ENCODE data around the gene TGM4. TPM values are rescaled to one million over a fixed set of nuclear protein-coding genes. Genes with fewer than 3 reads are reported as not detected.

The TGM4 gene
- total RNA-seq, 1 donor from 2014 or later, result not detected

- no peak overlapping the region for H3K4me3 ChIP-seq
- H3K4me1 ChIP-seq, result no peaks in the 10 kb centered on the region
- intact Hi-C loops (cut with micrococcal nuclease), result no loop called here
- DNase-seq, result no peak
- no peak for TF ChIP-seq CTCF (IDR thresholded peaks at IDR 0.05; ENCODE audit: borderline replicate concordance)
- no peaks in the 10 kb centered on the region for H3K36me3 ChIP-seq
- peaks cover 50% of the 10 kb centered on the region for H3K27me3 ChIP-seq (ENCODE audit: low read depth)
- no peak overlapping the region for H3K27ac ChIP-seq (replicated peaks)
- no peaks in the 10 kb centered on the region for H3K9me3 ChIP-seq (replicated peaks)
Measured at GRCh38 chr3:44887101-44887500, 12.7 kb downstream of the TGM4 start.

GRCh38 chr3:44890258-44890657, 15.8 kb downstream of the TGM4 start:
- H3K27ac ChIP-seq (replicated peaks), result no peak overlapping the region
- intact Hi-C loops (cut with micrococcal nuclease), result no loop called here
- peaks cover 36% of the 10 kb centered on the region for H3K27me3 ChIP-seq (ENCODE audit: low read depth)
- H3K9me3 ChIP-seq (replicated peaks), result no peaks in the 10 kb centered on the region
- no peak overlapping the region for H3K4me3 ChIP-seq
- no peak for TF ChIP-seq CTCF (IDR thresholded peaks at IDR 0.05; ENCODE audit: borderline replicate concordance)
- DNase-seq, result no peak
- H3K4me1 ChIP-seq, result no peaks in the 10 kb centered on the region
- no peaks in the 10 kb centered on the region for H3K36me3 ChIP-seq

GRCh38 chr3:44890852-44891251, 16.4 kb downstream of the TGM4 start:
- H3K36me3 ChIP-seq, result no peaks in the 10 kb centered on the region
- no peak for TF ChIP-seq CTCF (IDR thresholded peaks at IDR 0.05; ENCODE audit: borderline replicate concordance)
- intact Hi-C loops (cut with micrococcal nuclease), result no loop called here
- no peaks in the 10 kb centered on the region for H3K4me1 ChIP-seq
- no peak overlapping the region for H3K4me3 ChIP-seq
- no peak overlapping the region for H3K27ac ChIP-seq (replicated peaks)
- DNase-seq, result no peak
- H3K27me3 ChIP-seq (ENCODE audit: low read depth), result peaks cover 31% of the 10 kb centered on the region
- no peaks in the 10 kb centered on the region for H3K9me3 ChIP-seq (replicated peaks)

GRCh38 chr3:44892689-44893088, 18.3 kb downstream of the TGM4 start:
- Histone ChIP-seq H3K36me3 (no peaks in the 10 kb centered on the region), H3K9me3 (replicated peaks) (no peaks in the 10 kb centered on the region), H3K27me3 (ENCODE audit: low read depth) (peaks cover 18% of the 10 kb centered on the region), H3K27ac (replicated peaks) (no peak overlapping the region), H3K4me3 (no peak overlapping the region), H3K4me1 (no peaks in the 10 kb centered on the region)
- intact Hi-C loops (cut with micrococcal nuclease), result no loop called here
- TF ChIP-seq CTCF (IDR thresholded peaks at IDR 0.05; ENCODE audit: borderline replicate concordance), result no peak
- no peak for DNase-seq

GRCh38 chr3:44893097-44893496, 18.7 kb downstream of the TGM4 start:
- TF ChIP-seq CTCF (IDR thresholded peaks at IDR 0.05; ENCODE audit: borderline replicate concordance), result no peak
- H3K4me3 ChIP-seq, result no peak overlapping the region
- H3K27me3 ChIP-seq (ENCODE audit: low read depth), result peaks cover 18% of the 10 kb centered on the region
- H3K4me1 ChIP-seq, result no peaks in the 10 kb centered on the region
- intact Hi-C loops (cut with micrococcal nuclease), result no loop called here
- no peak overlapping the region for H3K27ac ChIP-seq (replicated peaks)
- H3K36me3 ChIP-seq, result no peaks in the 10 kb centered on the region
- no peak for DNase-seq
- H3K9me3 ChIP-seq (replicated peaks), result no peaks in the 10 kb centered on the region

GRCh38 chr3:44894485-44894884, 20.1 kb downstream of the TGM4 start:
- no peak for DNase-seq
- Histone ChIP-seq H3K4me3 (no peak overlapping the region), H3K27ac (replicated peaks) (no peak overlapping the region), H3K27me3 (ENCODE audit: low read depth) (peaks cover 32% of the 10 kb centered on the region), H3K9me3 (replicated peaks) (no peaks in the 10 kb centered on the region), H3K4me1 (no peaks in the 10 kb centered on the region), H3K36me3 (no peaks in the 10 kb centered on the region)
- intact Hi-C loops (cut with micrococcal nuclease), result no loop called here
- TF ChIP-seq CTCF (IDR thresholded peaks at IDR 0.05; ENCODE audit: borderline replicate concordance), result no peak

Measured in left ventricle myocardium inferior (tissue), 1 donor.